GM18867 (cell line): ENCODE data around the gene ERC1.
A peak's percentile ranks its signal among the peaks of the same experiment; 100 is the strongest.

ENCODE experiments used
- ATAC-seq: cut with Tn5 transposase; IDR thresholded peaks from one replicate; pipeline ENCODE4 v1.9.1; 2021; ENCODE audit warnings: mild to moderate bottlenecking, moderate library complexity; ENCODE audit not compliant: unreplicated experiment

Gene ERC1

DNA sequence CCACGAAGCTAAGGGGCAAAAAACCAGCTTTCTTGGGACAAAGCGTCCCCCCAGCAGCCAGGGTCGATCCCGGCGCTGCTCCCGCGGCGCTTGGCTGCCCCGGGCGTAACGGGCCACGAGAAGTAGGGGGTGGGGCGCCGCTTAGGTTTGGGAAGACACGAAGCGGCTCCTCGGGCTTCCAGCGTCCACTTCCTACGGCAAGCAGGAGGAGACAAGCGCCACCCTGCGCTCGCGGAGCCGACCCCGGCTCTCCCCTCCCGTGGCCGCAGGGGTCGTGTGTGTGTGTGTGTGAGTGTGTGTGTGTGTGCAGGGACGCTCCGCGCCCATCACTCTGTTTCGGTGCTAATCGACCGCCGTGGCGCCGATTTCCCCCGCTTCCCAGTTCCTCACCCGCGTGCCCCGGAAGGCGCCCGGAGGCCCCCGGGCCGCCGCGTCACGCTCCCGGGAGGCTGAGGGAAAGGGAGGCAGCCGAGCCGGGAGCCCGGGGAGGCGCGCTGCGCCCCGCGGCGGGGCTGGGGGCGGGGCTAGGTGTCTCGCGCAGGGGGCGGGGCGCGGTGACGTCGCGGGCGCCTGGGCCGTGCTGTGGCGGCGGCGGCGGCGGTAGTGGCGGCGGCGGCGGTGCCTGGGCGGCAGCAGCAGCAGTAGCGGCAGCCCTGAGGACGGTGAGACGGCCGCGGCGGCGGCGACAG lies at the start of gene ERC1:
TSS of gene ERC1 (plus strand) at position 563 of the 689 bp plus-strand sequence. CDS start 36,681 bp downstream, outside the sequence.
- peak; percentile 86 for ATAC-seq

- ATAC-seq = no peak
These were observed 48.0 kb upstream of the ERC1 start for GRCh38 chr12:943051-943450.

DNA sequence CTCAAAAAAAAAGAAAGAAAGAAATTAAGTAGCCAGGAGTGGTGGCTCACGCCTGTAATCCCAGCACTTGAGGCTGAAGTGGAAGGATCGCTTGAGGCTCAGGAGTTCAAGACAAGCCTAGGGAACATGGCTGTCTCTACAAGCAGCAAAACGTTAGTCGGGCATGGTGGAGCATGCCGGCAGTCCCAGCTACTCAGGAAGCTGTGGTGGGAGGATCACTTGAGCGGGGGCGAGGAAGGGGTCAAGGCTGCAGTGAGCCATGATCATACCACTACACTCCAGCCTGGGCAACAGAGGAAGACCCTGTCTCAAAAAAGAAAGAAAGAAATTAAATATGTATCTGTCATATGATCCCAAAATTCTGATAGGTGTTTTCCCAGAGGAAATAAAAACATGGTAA lies 46.8 kb upstream of the ERC1 start:
- ATAC-seq = no peak

DNA sequence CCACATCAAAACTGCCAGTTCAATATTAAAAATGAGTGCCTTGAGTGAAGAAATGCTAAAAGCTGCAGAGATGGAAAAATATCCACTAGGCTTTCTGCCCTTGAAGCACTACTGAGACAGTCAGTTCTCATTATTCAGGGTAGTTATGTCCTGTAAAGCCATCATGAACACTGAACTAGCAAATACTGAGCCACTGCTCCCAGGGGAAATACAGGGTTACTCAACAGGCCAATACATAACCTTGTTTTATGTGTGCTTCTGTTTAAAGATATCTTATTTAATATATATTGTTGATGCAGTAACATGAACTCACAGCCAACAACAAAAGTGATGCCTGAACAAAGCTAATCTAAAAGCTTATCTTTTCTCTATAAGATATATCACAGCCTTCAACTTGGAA lies 44.8 kb upstream of the ERC1 start:
- ATAC-seq = no peak

DNA sequence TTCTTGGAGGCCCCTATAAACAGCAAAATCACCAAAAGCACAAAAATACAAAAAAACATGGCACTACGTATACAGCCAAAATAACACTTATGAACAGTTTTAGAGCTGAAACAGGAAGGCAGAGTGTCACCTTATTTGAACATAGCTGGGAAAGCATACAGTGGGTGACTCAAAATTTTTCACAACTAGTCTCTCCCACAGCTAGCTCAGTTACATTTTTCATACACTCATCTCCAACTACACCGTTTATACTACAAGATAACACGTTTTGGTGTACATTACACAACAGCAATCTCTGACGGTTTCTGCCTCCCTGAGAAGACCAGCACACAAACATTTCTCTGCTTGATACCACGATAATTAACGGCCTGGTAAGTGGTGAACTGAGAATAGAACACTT lies 44.4 kb upstream of the ERC1 start:
- no peak for ATAC-seq

DNA sequence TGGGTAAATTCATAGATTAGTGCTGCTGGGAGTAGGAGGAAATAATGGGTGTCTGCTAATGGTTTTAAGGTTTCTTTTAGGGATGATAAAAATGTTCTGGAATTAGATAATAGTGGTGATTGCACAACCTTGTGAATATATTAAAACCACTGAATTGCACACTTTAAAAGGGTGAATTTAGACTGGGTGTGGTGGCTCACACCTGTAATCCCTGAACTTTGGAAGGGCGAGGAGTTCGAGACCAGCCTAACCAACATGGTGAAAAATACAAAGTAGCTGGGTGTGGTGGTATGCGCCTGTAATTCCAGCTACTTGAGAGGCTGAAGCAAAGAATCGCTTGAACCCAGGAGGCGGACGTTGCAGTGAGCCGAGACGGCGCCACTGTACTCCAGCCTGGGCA lies 42.8 kb upstream of the ERC1 start:
- ATAC-seq = no peak

DNA sequence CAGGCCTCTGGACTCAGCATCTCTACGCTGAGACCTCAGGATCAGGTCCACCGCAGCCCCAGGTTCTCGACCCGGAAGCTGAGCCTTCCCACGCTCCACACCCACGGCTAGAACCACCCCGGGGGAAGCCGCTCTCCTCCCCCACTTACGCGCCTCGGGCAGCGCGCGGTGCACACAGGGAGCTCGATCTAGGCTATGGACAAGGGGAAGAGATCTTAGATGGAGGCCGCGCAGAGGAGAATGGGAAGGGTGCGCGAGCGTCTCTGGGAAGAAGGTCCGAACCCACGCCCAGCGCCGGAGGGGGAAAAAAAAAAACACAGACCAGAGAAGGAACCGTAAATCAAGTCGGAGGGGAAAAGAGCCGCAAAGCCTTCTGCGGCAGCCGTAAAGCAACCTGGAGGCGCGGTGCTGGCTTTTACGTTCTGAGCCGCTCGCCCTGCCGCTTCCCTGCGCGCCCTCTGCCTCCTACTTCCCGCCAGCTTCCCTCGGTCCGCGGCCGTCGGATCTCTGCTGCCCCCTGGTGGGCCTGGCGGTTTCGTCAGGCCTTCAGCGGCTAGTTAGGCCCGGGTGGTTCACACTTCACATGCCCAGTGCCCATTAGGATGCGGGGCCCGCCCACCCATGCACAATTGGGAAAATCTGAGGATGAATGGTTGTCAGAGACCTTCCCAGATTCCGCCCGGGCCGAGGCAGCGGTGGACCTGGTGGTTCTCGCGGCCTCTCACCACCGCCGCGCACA lies 41.4 kb upstream of the ERC1 start, which contains the start of gene RAD52:
TSS of gene RAD52 (minus strand) at position 242 of the 739 bp plus-strand sequence. CDS start 16,636 bp downstream, outside the sequence.
- ATAC-seq = peak; percentile 84

- ATAC-seq = no peak
These were observed 39.8 kb upstream of the ERC1 start for GRCh38 chr12:951176-951575.

- ATAC-seq = no peak
These were observed 37.2 kb upstream of the ERC1 start for GRCh38 chr12:953776-954175.

DNA sequence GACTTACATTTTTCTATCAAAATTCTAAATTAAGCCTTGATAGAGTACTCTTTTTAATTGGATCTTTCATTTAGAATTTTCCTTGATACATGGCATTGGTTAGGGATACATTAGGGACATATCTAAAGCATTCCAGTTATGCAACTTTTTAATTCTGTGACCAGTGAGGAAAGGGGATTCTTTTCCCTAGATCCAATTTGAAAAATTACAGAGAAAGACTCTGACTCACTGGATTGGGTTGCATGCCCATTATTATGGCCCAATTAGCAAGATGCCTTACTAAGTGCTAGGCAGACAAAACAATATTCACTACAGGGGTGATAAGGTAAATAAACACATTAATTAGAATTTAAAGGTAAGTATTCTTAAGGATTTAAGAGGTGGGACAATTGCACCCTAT lies 36.3 kb upstream of the ERC1 start:
- no peak for ATAC-seq

DNA sequence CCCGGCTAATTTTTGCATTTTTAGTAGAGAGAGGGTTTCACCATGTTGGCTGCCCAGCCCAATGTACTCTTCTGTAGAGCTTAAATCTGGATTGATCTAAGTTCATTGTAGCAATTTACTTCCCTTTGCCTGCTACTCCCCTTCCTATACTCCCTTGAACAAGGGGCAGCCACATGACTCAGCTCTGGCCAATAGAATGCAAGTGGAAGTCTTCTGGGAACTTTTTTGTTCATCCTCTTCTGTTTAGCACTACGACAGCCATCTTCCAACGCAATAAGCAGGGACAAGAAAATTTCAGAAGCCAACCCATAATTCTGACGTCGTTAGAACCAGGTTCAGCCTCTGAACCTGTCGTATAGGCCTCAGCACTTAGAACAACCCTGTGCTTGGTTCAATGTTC lies 35.1 kb upstream of the ERC1 start:
- ATAC-seq = no peak

DNA sequence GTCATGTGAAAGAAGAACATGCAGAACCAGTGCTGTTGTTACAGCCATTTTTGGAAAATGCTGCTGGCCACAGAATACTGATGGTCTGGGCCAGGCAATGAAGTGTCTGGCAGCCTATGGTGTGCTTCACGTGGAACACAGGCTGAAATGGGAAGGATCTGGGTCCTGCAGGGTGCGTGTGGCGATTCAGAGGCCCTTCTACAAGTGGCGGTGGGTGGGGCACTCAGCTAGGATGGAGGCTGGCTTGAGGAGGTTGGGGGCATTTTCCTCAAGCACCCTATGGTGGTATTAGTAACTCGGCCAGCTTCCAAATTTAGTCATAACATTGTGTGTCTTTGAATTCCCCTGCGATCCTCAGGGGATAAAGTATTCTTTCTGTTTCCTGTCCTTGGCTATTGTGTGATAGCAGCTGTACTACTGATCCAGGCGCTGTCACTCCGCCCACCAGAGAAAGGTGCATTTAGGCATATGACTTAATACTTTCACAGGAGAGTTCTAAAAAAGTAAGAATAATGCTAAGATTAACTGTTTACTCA lies 32.4 kb upstream of the ERC1 start:
- no peak for ATAC-seq

DNA sequence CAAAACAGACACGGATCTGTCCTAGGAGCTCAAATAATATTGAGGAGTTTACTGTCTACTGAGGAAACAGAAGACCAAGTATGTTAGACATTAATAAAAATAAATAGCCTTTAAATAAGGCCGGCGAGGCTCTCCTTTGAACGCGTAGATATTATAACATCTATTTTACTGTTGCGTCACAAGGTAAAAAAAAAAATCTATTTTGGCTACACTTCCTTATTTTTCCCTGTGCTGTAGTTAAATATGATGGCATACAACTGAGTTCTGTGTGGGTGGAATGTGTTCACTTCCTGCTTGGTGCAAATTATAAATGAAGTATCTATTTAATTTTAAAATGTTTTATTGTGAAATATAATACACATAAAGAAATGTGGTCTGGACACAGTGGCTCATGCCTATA lies 24.3 kb upstream of the ERC1 start:
- ATAC-seq = no peak

DNA sequence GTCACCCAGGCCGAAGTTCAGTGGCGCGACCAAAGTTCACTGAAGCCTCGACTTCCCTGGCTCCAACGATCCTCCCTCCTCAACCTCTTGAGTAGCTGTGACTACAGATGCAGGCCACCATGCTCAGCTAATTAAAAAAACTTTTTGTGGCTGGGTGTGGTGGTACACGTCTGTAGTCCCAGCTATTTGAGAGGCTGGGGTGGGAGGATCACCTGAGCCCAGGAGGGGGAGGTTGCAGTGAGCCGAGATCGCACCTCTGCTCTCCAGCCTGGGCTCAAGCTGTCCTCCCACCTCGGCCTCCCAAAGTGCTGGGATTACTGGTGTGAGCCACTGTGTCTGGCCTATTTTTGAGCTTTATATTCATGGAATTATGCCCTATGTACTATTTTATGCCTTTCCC lies 23.4 kb upstream of the ERC1 start:
- ATAC-seq = no peak

- no peak for ATAC-seq
These were observed 22.5 kb upstream of the ERC1 start for GRCh38 chr12:968545-968944.

DNA sequence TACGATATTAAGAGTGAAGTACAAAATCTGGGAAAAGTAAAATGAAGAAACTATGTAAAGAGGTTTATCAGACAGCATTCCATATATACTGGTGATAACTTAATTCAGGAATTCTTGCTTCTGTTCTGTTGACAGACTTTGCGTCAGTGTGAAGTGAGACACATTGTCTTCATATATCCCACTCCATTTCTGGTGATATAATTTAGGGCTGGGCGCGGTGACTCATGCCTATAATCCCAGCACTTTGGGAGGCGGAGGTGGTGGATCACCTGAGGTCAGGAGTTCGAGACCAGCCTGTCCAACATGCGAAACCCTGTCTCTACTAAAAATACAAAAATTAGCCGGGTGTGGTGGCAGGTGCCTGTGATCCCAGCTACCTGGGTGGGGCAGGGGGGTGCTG lies 21.2 kb upstream of the ERC1 start:
- no peak for ATAC-seq

DNA sequence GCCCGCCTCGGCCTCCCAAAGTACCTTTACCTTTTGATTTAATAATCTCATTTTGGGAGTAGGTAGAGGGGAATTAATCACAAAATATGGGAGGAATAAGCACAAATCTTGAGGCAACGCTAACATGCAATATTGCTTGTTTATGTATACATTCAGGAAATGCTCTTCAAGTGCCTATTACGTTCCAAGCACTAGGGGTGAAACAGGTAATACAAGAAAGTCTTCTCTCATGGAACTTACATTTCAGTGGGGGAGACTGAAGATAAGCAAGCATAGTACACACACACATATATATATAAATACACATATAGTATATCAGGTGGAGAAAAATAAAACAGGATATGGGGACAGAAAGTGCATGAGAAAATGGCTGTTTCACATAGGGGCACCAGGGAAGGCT lies 19.0 kb upstream of the ERC1 start:
- ATAC-seq = no peak

- ATAC-seq = no peak
These were observed 16.7 kb upstream of the ERC1 start for GRCh38 chr12:974271-974862.

- no peak for ATAC-seq
These were observed 14.4 kb upstream of the ERC1 start for GRCh38 chr12:976644-977043.

DNA sequence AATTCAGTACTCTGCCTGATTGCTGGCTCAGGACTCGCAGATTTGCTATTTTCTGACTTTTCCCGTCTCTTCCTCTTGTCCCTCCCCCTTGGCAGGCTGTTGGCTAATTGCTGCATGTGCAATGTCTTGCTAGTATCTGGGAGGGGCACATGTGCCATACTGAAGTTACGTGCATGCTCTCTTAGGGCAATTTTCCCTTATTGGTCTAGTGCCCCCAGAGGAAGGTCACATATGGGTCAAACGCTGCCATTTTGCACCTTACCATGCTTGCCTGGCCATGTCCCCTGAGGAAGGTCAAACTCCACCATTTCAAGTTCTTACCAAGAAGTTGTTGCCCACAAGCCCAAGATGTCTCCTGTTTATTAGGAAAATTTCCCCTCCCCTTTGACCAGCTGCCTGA lies 13.9 kb upstream of the ERC1 start:
- no peak for ATAC-seq

GRCh38 chr12:979349-979748 lies 11.7 kb upstream of the ERC1 start:
- ATAC-seq = no peak
